HG03432 (cell line): ENCODE data around the gene KLF17.

ENCODE experiments used
- ATAC-seq: cut with Tn5 transposase; IDR thresholded peaks from one replicate; pipeline ENCODE4 v1.9.1; 2021; ENCODE audit warnings: mild to moderate bottlenecking, moderate library complexity; ENCODE audit not compliant: unreplicated experiment

Gene KLF17, protein sequence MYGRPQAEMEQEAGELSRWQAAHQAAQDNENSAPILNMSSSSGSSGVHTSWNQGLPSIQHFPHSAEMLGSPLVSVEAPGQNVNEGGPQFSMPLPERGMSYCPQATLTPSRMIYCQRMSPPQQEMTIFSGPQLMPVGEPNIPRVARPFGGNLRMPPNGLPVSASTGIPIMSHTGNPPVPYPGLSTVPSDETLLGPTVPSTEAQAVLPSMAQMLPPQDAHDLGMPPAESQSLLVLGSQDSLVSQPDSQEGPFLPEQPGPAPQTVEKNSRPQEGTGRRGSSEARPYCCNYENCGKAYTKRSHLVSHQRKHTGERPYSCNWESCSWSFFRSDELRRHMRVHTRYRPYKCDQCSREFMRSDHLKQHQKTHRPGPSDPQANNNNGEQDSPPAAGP

DNA sequence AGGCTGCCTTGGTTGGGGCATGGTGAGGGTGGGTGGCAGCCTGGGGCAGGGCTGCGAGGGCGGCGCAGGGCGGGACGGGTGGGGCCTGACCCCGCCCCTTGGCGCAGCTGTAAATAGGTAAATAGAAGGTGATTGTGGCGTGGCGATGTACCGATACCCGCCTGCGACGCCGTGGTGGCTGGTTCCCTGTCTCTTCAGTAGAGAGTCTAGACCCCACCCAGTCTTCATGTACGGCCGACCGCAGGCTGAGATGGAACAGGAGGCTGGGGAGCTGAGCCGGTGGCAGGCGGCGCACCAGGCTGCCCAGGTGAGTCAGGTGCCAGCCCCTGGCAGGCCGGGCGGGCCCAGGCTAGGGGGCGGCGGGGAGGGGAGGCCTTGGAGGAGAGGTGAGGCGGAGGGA, at the start of gene KLF17:
TSS of gene KLF17 (plus strand) at position 140 of the 400 bp plus-strand sequence. CDS start at position 227, 87 bp downstream.
- ATAC-seq, result no peak

DNA sequence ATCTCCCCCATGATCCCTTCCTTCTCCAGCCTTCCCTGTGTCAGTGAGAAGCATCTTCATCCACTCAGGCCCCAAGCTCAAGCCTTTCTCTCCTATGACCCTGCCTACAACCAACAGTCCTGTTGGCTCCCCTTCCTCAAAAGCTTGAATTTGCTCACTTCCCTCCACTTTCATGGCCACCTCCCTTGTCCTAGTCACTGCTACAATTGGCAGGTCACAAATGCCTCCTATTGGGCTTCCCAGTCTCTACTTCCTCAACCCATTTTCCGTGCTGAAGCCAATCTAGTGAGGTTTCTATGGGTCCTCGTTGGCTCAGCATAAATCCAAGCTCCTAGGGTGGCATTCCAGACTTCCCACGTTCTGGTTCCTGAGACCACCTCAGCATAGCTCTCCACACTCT, 47.2 kb upstream of the KLF17 start:
- ATAC-seq, result no peak

DNA sequence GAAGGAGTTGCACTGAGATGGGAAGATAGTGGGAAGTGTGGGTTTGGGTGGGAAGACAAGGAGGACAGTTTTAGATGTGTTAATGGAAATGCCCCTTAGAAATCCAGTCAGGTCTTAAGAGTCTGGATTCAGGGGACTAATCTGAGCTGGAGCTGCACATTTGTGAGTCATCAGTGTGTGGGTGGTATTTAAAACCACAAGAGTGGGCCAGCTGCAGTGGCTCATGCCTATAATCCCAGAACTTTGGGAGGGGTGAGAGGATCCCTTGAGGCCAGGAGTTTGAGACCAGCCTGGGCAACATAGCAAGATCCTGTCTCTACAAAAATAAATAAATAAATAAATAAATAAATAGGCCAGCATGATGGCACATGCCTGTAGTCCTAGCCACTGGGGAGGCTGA, 46.4 kb upstream of the KLF17 start:
- no peak for ATAC-seq

DNA sequence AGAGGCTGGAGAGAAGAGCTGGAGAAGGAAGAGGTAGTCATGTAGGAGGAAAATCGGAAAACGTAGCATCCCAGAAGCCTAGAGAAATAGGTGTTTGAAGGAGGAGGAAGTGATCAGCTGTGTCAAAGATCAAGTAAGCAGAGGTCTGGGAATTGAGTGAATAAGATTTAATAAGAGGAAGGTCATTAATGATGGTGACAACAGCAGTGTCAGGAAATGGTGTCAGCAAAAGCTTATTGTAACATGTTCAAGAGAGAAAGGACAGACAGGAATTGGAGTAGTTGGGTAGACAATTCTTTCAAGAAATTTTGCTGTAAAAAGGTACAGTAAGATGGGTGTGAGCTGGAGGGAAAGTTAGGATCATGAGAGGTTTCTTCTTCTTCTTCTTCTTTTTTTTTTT, 45.8 kb upstream of the KLF17 start:
- no peak for ATAC-seq

DNA sequence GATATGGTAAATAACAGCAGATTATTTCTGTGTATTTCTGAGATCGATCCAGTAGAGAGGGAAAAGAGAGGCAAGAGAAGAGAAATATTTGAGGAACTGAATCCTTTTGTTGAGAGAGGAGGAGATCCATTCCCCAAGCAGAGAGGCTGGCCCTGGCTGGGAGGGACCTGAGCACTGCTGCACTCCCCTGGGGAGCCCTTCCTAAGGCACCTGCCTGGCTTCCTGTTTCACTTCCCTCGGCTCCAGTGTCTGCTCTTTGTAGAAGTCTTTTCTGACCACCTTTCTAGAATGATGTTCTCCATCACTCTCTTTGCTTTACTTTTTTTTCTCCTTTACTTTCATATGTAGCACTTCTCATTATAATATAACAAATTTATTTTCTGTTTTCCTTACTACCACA, 45.1 kb upstream of the KLF17 start:
- no peak for ATAC-seq

DNA sequence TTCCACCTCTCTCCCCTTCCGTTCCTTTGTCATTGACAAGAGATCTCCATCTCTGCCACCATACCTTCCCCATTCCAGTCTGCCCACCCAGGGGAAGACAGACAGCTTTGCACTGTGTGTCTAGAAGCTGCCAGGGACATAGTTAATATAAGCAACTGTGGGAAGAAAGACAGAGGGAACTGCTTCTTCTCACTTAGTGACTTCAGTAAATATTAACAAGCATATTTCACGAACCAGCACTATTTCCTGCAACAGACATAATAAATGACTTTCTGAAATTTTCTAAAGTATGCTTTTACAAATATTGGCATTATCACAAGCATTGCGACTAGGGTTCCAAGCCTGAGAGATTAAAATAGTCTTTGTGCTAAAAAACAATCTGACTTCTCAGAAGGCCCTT, 44.2 kb upstream of the KLF17 start:
- no peak for ATAC-seq

DNA sequence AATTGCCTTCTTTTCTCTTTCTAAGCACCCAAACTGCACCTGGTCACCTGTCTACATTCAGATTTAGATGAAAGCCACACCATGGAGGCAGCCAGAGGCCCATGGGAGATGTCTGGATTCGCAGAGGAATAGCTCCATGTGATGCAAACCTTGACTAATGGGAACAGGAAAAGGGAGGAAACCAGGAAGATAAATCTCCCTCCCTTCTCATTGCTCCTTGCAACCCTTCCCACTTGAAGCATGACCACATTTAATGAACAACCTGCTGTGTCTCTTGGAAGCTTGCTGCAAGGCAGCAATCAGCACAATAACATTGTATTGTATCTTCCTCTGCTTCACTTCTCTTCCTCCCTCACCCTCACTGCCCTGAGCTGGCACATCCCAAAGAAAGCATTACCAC, 42.6 kb upstream of the KLF17 start:
- no peak for ATAC-seq

DNA sequence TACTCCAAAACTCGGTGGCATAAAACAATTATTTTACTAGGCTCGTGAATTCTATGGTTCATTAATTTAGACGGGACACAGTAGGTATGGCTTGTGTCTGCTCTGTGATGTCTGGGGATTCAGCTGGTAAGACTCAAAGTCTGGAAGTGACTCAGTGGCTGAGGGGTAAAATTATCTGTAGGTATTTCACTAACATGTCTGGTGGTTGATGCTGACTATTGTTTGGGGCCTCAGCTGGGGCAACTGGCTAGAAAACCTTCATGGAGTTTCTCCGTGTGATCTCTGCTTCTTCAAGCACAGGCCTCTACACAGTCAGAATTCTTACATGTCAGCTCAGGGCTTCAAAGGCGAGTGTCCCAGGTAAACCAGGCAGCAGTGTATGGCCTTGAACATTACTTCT, 41.2 kb upstream of the KLF17 start:
- ATAC-seq, result no peak

DNA sequence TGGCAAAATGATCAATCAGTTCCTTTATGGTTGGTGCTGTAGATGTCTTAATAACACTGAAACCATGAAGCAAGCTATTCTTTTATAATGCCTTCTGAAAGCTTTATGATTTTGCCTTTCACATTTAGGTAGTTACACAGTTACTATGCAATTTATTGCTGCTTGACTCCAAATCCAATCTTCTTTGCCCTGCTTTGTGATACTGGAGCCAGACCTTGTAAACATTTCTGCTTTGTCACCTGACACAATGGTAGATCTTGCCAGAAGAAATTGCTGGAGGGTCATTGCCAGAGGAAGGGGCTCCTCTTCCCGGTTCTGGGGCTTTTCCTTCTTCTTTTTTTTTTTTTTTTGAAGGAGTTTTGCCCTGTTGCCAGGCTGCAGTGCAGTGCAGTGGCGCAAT, 40.5 kb upstream of the KLF17 start:
- ATAC-seq, result no peak

DNA sequence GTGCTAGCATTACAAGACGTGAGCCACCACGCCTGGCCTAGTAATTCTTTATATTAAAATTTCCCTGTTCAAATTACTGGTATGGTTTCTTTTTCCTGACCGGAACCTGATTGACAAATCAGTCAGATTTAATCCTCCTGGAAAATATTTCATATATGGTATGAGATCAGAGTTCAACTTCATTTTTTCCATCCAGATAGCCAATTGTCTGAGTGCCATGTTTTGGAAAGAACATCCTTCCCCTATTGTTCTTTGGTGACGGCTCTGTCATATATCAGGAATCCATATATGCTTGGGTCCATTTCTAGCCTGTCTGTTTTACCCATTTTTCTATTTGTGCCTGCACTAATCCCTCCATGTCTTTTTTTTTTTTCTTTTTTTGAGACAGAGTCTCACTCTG, 39.1 kb upstream of the KLF17 start:
- ATAC-seq, result no peak

DNA sequence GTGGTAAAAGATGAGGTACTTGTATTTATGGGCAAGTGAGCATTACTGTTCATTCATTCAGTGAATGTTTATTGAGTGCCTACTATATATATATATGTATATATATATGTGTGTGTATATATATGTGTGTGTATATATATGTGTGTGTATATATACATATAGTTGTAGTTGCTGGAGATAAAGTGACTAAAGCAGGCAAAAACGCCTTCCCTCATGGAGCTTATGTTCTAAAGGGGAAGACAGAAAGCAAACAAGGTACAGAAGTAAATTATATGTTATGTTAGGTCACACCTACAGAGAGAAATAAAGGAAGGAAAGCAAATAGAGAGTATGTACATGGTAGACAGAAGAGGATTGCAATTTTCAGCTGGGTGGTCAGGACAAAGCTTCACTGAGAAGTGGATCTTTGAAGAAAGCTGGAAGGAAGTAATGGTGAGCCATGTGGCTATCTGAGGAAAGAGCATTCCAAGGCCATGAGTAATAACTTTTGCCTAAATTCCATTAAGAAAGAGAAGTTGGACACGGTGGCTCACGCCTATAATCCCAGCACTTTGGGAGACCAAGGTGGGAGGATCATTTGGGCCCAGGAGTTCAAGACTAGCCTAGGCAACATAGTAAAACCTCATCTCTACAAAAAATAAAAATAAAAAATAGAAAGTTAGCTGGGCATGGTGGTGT, 33.5 kb upstream of the KLF17 start:
- ATAC-seq, result no peak

DNA sequence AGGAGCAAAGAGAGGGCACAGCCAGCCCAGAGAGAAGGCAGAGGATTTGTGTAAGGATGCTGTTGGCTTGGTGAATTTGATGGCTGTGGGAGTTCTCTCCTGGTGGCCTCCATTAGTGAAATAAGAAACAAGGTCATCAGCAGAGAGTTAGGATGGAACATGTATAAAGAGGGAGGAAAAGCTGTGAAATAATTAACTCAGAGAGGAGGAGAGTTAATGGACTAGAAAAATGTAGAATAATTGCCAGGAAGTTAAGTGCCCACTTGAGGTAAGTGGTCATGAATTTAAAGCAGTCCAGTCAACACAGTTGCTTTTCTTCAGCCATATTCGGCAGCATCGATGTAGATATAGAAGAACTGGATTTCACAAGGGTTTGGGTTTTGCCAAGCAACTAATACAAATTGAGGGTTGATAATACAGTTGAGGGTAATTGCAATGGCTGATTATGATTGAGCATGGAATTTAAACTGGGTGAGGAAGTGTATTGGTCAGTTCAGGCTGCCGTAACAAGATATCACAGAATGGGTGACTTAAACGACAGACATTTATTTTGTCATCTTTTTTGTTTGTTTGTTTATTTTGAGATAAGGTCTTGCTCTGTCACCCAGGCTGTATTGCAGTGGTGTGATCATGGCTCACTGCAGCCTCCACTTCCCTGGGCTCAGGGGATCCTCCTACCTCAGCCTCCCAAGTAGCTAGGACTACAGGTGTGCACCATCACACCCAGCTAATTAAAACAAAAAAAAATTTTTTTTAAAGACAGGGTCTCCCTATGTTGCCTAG, 31.7 kb upstream of the KLF17 start:
- ATAC-seq, result no peak

DNA sequence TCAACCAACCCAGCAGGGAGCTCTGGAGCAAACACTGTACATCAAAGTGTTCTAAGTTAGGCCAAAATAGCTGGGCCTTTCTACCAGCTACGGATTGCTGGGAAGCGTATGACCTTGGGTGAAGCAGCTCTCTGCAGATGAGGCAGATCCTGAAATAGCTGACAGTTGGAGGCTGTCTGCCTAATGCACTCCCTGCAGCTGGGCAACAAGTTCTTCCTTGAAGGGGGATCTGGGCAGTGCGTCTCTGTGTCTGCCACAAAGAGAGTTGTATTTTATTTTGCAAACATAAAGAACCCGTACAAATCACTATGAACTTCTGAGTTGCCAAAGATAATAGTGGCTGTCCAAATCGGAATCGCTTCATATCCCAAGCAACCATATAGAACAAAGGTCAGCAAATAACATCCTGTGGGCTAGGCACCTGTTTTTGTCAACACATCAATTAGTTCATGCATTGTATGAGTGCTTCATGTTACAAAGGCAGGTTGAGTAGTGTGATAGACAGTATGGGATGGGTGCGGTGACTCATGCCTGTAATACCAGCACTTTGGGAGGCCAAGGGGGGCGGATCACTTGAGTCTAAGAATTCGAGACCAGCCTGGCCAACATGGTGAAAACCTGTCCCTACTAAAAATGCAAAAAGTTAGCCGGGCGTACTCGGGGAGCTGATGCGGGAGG, 29.1 kb upstream of the KLF17 start:
- ATAC-seq, result no peak

DNA sequence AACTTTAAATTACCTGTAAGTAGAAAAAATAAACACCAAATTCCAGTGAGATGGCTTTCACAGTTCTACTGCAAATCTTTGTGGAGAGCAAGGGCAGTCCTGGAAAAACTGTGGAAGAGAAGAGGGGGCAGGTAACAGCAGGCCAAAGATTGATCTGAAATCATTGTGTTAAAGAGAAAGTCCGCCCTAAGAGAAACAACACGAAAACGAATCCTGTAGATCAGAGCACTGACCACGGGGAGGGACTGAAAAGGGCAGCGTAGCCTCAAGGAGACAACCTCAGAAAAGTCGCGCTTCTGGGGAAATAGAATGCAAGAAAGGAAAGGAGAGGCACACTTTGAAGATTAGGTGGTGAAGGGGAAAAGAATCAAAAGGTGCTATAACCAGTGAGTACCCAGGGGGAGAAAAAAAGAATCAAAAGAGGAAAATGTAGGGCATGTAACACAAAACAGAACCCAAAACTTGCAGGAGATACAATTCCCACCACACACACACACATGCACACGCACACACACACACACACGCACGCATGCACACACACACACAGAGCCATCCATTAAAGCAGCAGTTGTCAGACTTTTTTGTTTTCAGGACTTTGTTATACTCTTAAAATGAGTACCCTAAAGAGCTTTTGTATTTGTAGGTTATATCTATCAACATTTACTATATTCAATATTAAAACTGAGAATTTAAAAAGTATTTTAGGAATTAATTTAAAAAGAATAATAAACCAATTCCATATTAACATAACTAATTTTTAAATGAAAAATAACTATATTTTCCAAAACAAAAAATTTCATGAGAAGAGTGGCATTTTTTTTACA, 28.0 kb upstream of the KLF17 start:
- ATAC-seq, result no peak

DNA sequence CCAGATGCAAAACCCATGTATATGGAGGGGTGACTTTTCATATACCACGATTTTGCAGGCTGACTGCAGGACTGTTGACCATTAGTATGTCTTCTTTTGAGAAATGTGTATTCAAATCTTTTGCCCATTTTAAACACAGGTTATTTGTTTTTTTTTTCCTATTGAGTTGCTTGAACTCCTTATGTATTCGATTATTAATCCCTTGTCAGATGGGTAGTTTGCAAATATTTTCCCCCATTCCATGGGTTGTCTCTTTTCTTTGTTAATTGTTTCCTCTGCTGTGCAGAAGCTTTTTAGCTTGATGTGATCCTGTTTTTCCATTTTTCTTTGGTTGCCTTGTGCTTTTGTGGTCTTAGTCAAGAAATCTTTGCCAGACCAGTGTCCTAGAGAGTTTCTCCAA, 24.6 kb upstream of the KLF17 start:
- ATAC-seq, result no peak

DNA sequence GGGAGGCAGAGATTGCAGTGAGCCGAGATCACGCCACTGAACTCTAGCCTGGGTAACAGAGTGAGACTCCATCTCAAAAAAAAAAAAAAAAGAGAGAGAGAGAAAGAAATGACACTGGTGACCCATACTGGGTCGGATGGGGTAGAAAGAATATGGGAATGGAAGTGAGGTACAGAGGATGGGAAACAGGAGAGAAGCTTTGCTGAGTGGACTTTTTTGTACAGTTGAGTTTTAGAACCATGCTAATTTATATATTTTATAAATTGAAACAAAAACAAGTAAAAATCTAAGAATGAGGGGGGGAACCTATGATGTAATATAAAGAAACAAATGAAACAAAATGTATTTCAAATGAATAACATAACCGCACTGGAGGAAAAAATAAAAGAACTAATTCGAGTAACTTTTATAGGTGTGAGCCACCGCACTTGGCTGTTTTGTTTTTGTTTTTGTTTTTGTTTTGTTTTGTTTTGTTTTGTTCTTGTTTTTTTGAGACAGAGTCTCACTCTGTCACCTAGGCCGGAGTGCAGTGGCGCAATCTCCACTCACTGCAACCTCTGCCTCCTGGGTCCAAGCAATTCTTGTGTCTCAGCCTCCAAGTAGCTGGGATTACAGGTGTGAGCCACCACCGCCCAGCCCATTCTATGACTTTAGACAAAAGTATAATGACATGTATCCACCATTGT, 18.3 kb upstream of the KLF17 start:
- no peak for ATAC-seq

DNA sequence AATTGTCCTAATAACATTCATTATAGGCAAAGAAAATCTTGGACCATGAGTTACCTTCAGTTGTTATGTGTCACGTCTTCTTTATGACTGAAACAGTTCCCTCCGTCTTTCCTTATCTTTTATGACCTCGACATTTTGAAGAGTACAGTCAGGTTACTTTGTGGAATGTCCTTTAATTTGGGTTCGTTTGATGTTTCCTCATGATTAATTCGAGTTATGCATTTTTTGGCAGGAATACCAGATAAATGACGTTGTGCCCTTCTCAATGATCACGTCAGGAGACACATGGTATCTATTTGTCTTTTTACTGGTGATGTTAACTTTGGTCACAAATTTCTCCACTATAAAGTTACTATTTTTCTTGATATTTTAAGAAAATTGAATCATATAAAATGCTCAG, 17.3 kb upstream of the KLF17 start:
- no peak for ATAC-seq

DNA sequence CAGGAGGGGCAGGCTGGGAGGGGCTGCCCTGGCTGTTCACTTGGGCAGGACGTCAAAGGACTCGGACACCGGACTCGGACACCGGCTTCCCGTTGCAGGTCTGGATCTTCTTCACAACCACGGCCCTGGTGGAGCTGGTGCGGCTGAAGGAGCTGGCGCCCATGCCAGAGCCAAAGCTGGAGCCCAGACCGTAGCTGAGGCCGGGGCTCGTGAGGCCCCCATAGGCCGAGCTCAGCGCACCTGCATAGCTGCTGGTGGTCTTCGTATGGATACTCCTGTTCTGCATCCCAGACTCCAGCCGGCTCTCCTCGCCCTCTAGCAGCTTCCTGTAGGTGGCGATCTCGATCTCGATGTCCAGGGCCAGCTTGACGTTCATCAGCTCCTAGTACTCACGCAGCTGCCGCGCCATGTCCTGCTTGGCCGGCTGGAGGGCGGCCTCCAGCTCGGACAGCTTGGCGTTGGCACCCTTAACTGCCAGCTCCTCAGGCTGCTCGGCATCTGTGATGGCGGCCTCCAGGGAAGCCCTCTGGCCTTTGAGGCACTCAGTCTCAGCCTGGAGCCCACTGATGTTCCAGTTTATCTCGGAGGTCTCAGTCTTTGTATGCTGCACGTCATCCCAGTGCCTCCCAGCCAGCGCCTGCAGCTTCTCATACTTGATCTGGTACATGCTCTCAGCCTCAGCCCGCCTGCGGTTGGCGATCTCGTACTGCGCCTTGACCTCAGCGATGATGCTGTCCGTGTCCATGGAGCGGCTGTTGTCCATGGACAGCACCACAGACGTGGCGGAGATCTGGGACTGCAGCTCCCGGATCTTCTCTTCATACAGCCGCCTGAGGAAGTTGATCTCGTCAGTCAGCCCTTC, 15.1 kb upstream of the KLF17 start:
- ATAC-seq, result no peak

DNA sequence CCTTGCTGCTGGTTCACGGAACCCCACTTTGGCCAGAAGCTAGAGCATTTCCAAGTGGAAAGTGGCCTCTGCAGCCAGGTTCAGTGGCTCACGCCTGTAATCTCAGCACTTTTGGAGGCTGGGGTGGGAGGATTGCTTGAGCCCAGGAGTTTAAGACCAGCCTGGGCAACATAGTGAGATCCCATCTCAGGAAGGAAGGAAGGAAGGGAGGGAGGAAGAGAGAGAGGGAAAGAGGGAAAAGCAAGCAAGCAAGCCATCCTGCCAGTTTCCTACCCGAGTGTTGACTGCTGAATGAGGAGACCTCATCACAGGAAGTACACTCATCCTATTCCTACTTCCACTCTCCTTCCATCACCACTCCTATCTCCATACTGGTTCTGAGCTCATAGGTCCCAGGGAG, 12.8 kb upstream of the KLF17 start:
- ATAC-seq, result no peak
